A673 (cell line): Measurements from ENCODE around the gene MKX.

ENCODE experiments used
- EZH2 ChIP-seq: fragments of 200-600 bp; sonication (generic); IDR thresholded peaks from 2 replicates; pipeline ENCODE4 v1.6.1; 2017; ENCODE audit warnings: borderline replicate concordance, low read depth, mild to moderate bottlenecking, mixed read lengths, antibody characterized with exemption, low read length; ENCODE audit not compliant: poor library complexity, severe bottlenecking
- TF ChIP-seq, protein P1 (sequence below): fragments of 300-800, 200-600 bp; sonication (generic); conservative IDR thresholded peaks from 2 replicates; pipeline ENCODE4 v1.5.1; 2017; ENCODE audit warnings: low read depth, mild to moderate bottlenecking, antibody characterized with exemption, low read length, moderate library complexity, mixed read lengths

GRCh38 chr10:27710014-27710413 is 35.6 kb downstream of the MKX start:
- TF ChIP-seq, protein P1, sequence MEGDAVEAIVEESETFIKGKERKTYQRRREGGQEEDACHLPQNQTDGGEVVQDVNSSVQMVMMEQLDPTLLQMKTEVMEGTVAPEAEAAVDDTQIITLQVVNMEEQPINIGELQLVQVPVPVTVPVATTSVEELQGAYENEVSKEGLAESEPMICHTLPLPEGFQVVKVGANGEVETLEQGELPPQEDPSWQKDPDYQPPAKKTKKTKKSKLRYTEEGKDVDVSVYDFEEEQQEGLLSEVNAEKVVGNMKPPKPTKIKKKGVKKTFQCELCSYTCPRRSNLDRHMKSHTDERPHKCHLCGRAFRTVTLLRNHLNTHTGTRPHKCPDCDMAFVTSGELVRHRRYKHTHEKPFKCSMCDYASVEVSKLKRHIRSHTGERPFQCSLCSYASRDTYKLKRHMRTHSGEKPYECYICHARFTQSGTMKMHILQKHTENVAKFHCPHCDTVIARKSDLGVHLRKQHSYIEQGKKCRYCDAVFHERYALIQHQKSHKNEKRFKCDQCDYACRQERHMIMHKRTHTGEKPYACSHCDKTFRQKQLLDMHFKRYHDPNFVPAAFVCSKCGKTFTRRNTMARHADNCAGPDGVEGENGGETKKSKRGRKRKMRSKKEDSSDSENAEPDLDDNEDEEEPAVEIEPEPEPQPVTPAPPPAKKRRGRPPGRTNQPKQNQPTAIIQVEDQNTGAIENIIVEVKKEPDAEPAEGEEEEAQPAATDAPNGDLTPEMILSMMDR: no peak
- no peak for TF ChIP-seq EZH2
